Measurements from ENCODE around the gene CLDN22. TPM values are rescaled to one million over a fixed set of nuclear protein-coding genes. Genes with fewer than 3 reads are reported as not detected.

CLDN22 gene
- not detected in 5 replicates for total RNA-seq (2022; extraction: Qiagen RNA extraction)

DNA sequence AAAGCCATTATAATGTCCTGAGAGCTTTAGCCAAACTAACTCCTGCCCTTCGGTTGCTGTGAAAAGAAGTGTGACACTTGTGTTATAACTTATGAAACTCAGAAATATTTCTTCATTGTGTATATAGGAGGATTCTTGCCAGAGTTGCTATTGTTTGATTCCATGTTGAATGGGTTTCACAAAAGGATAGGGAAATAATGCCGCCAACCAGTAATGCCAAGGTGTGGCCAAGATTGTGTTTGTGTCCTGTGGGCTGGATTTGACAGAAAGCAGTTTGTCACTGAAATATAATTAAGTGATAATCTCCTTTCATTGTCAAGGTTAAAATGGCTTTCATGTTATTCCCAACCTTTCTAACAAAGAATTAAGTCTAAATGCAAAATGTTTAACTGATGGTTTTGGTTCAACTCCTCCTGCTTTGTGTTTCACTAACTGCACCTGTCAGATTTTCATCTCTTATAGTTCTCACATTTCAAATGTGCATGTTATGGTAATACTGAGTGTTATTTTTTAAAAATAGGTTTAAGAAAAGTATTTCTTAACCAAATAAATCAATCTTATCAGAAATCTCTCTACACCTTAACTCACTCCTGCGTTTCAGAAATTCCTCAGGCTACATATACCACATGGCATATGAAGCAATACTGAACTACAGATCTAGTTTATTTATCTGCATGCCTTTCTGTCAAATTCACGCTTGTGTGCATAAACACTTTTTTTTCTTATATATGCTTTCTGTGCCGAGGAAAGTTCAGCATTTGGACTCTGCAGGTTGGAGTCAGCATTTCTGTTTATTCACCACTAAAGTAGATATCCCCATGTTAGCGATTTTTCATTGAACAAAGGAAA, at the start of gene CLDN22:
CLDN22 (minus strand) TSS at position 66 of the 849 bp plus-strand sequence; CDS start at position 8, 58 bp downstream.

DNA sequence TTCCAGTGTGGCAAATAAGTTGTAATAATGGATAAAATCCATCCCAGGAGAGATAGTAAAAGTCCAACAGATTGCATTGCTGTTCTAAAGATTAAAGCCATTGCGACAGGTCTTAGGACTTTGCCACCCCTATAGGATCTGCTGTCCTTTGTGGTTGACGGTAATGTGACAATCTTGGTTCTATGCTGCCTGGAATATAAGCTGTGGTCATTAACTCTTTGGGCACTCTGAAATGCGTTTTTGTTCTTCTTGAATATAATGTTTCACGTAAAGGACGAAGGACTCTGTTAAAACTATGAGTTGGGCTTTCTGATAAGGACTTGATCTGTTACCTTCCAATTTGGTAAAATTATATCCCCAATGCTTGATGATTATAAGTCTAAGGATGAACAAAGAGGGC, 2.2 kb upstream of the CLDN22 start, which contains the start of gene CLDN24:
CLDN24 (minus strand) TSS at position 101 of the 400 bp plus-strand sequence; CDS start at position 101, 0 bp downstream.

Other genes with a start within 250 kb of the CLDN22 start
- 13.0 to 21.2 TPM (median 18.9 TPM) in 5 replicates for gene WWC2, start 221.0 kb downstream of the CLDN22 start, total RNA-seq (2022; extraction: Qiagen RNA extraction)
- gene CLDN24, start 2.1 kb upstream of the CLDN22 start, total RNA-seq (2022; extraction: Qiagen RNA extraction) = not detected in 5 replicates
- 9.2 to 10.0 TPM (median 9.5 TPM) in 5 replicates for gene CDKN2AIP, start 124.4 kb upstream of the CLDN22 start, total RNA-seq (2022; extraction: Qiagen RNA extraction)
- 9.5 to 11.5 TPM (median 9.8 TPM) in 5 replicates for gene ING2, start 184.8 kb upstream of the CLDN22 start, total RNA-seq (2022; extraction: Qiagen RNA extraction)

Data from A549 treated with dexamethasone at 1 μM for 4 hours (cell line).